ENCODE data around the gene ZFP36L2.

DNA sequence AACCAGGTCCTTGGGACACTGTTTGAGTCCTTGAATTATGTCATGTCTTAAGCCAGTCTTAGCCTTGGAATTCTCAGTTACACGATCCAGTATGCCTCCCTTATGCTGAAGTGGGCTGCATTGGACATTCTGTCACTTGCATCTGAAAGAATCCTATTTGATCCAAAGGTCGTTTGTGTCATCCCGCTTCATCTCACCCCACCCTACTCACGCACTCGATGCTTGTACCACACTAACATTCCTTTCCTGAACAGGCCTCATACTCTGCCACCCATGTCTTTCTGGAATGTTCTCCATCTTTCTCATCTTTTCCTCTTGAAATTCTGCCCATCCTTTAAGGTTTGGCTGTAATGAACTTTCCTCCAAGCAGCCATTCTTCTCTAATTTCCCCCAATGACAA lies 27.9 kb upstream of the ZFP36L2 start:
- TF ChIP-seq POLR2A (IDR thresholded peaks at IDR 0.05; ENCODE audit: low read length): no peak
- TF ChIP-seq GATA1 (IDR thresholded peaks at IDR 0.05; ENCODE audit: low read depth, low read length): no peak
